A549 (cell line): ENCODE results near the gene TTC12. TPM values are rescaled to one million over a fixed set of nuclear protein-coding genes. Genes with fewer than 3 reads are reported as not detected.

Experiments
- ATAC-seq, 2 experiments: fragments of 200-7000 bp in 1 of 2; fragments of >200 bp in 1 of 2; cut with Nextera tagmentation in 1 of 2; cut with Tn5 transposase in 1 of 2; 3 replicates each; pipeline versions ENCODE4 v1.8.0 to v1.9.1; 2018 to 2020; ENCODE audit warnings: mild to moderate bottlenecking in 1 of 2, moderate library complexity in 1 of 2
- CTCF ChIA-PET: fragments of 300-600 bp; sonication (Branson Sonifier 250); formaldehyde crosslinking; extraction: SDS; loops from one replicate; lab custom pipeline; 2021; ENCODE audit warnings: antibody characterized with exemption, inconsistent platforms; lab: Yijun Ruan, JAX
- POLR2A ChIA-PET: fragments of 350-600 bp; formaldehyde crosslinking; extraction: SDS; loops from one replicate; lab custom pipeline; 2021; ENCODE audit warnings: antibody characterized with exemption, inconsistent platforms; lab: Yijun Ruan, JAX
- DNase-seq, 2 experiments: peaks; one replicate each; pipeline versions ENCODE4 v3.0.0 to v3.0.0-alpha.2; 2011 to 2016; ENCODE audit warnings: low read depth in 1 of 2, low spot score in 1 of 2
- FAIRE-seq: peaks from 2 replicates; lab custom pipeline; 2011; peaks lifted over from hg19 to GRCh38; lab: Jason Lieb, UNC
- H3K27ac ChIP-seq, 2 experiments: fragments of >200 bp; sonication (Bioruptor Twin); formaldehyde crosslinking; 3 replicates each; pipeline ENCODE4 v1.5.1; 2016 to 2017
- H3K4me1 ChIP-seq: fragments of >200 bp; sonication (Bioruptor Twin); formaldehyde crosslinking; 3 replicates; pipeline ENCODE4 v1.6.1; 2016
- H3K4me2 ChIP-seq: fragments of >200 bp; sonication (Bioruptor Twin); formaldehyde crosslinking; 3 replicates; pipeline ENCODE4 v1.6.1; 2016
- H3K4me3 ChIP-seq: fragments of >200 bp; sonication (Bioruptor Twin); formaldehyde crosslinking; 3 replicates; pipeline ENCODE4 v1.5.1; 2016
- H3K9me3 ChIP-seq: fragments of >200 bp; sonication (Bioruptor Twin); formaldehyde crosslinking; 3 replicates; pipeline ENCODE4 v1.6.1; 2016
- BHLHE40 ChIP-seq: IDR thresholded peaks from 2 replicates; pipeline ENCODE4 v1.6.1; 2012; ENCODE audit warnings: low read depth, low read length, inconsistent platforms
- CBX8 ChIP-seq: fragments of 200-600 bp; sonication (generic); IDR thresholded peaks from 2 replicates; pipeline ENCODE4 v1.6.1; 2016
- CEBPB ChIP-seq, 2 experiments: fragments of >200 bp in 1 of 2; sonication (Bioruptor Twin) in 1 of 2; formaldehyde crosslinking in 1 of 2; IDR thresholded peaks; 2 replicates each; pipeline ENCODE4 v1.6.1; 2012 to 2016
- CHD2 ChIP-seq: fragments of 150-350 bp; IDR thresholded peaks from 2 replicates; pipeline ENCODE4 v1.6.1; 2014; ENCODE audit warnings: low read length; ENCODE audit not compliant: partially characterized antibody
- ELK1 ChIP-seq: fragments of 150-350 bp; IDR thresholded peaks from 2 replicates; pipeline ENCODE4 v1.6.1; 2014; ENCODE audit warnings: low read depth, mild to moderate bottlenecking, low read length
- EP300 ChIP-seq, 2 experiments: fragments of >200 bp; sonication (Bioruptor Twin); formaldehyde crosslinking; IDR thresholded peaks; 2 replicates in 1 of 2; 3 replicates in 1 of 2; pipeline ENCODE4 v1.6.1; 2016 to 2017
- ESRRA ChIP-seq: fragments of 150-350 bp; IDR thresholded peaks from 2 replicates; pipeline ENCODE4 v1.6.1; 2014; ENCODE audit warnings: mild to moderate bottlenecking, low read length, borderline replicate concordance
- GATA3 ChIP-seq: IDR thresholded peaks from 2 replicates; pipeline ENCODE4 v1.6.1; 2012; ENCODE audit warnings: borderline replicate concordance
- HOXB13 ChIP-seq: fragments of 250-450 bp; sonication (Bioruptor Pico); IDR thresholded peaks from 2 replicates; pipeline ENCODE4 v1.5.0; 2020; ENCODE audit warnings: low read depth, mild to moderate bottlenecking, moderate library complexity
- JUN ChIP-seq, 2 experiments: fragments of >200 bp; sonication (Bioruptor Twin); formaldehyde crosslinking; IDR thresholded peaks; 2 replicates in 1 of 2; 3 replicates in 1 of 2; pipeline ENCODE4 v1.6.1; 2016 to 2017
- KDM5A ChIP-seq: fragments of 200-600 bp; sonication (generic); IDR thresholded peaks from 2 replicates; pipeline ENCODE4 v1.6.1; 2016; ENCODE audit warnings: antibody characterized with exemption, mild to moderate bottlenecking
- MAZ ChIP-seq: fragments of 150-350 bp; IDR thresholded peaks from 2 replicates; pipeline ENCODE4 v1.6.1; 2014; ENCODE audit warnings: antibody characterized with exemption, low read depth, low read length, borderline replicate concordance
- MYC ChIP-seq: IDR thresholded peaks from 2 replicates; pipeline ENCODE4 v1.6.1; 2012; ENCODE audit warnings: mild to moderate bottlenecking, inconsistent platforms, low read length, improper control_type of control experiment, borderline replicate concordance
- NFE2L2 ChIP-seq: fragments of 150-350 bp; conservative IDR thresholded peaks from 2 replicates; pipeline ENCODE4 v1.6.1; 2014; ENCODE audit warnings: low read length
- NPAS2 ChIP-seq: fragments of 250-450 bp; sonication (Bioruptor Pico); IDR thresholded peaks from 2 replicates; pipeline ENCODE4 v1.8.0; 2022; ENCODE audit warnings: mild to moderate bottlenecking, moderate library complexity, borderline replicate concordance
- RCOR1 ChIP-seq: fragments of 150-350 bp; IDR thresholded peaks from 2 replicates; pipeline ENCODE4 v1.6.1; 2014; ENCODE audit warnings: antibody characterized with exemption, low read length, low read depth
- REST ChIP-seq: fragments of 200-600 bp; sonication (generic); IDR thresholded peaks from 2 replicates; pipeline ENCODE4 v1.6.1; 2016; ENCODE audit warnings: antibody characterized with exemption, mild to moderate bottlenecking, moderate library complexity
- RFX5 ChIP-seq: fragments of 450-650 bp; IDR thresholded peaks from 2 replicates; pipeline ENCODE4 v1.7.1; 2014; ENCODE audit warnings: antibody characterized with exemption, mild to moderate bottlenecking, moderate library complexity
- SMC3 ChIP-seq: fragments of >200 bp; sonication (Bioruptor Twin); formaldehyde crosslinking; IDR thresholded peaks from 3 replicates; pipeline ENCODE4 v1.6.1; 2018; ENCODE audit warnings: inconsistent platforms
- TFCP2L1 ChIP-seq: fragments of 250-450 bp; sonication (Bioruptor Pico); IDR thresholded peaks from 2 replicates; pipeline ENCODE4 v1.5.0; 2021; ENCODE audit warnings: mild to moderate bottlenecking
- TP53 ChIP-seq: fragments of 250-450 bp; sonication (Bioruptor Pico); IDR thresholded peaks from 2 replicates; pipeline ENCODE4 v1.5.0; 2021; ENCODE audit warnings: mild to moderate bottlenecking, moderate library complexity
- ZNF302 ChIP-seq: fragments of 250-450 bp; sonication (Bioruptor Pico); IDR thresholded peaks from 2 replicates; pipeline ENCODE4 v1.9.0; 2021; ENCODE audit warnings: inconsistent platforms, mild to moderate bottlenecking, moderate library complexity
- WGBS: methylation state at CpG from one replicate; pipeline ENCODE4 v1.1.6; 2017; ENCODE audit errors: missing lambda C conversion rate; 5-methylcytosine and 5-hydroxymethylcytosine counted together
- polyA plus RNA-seq, 4 experiments: library from polyadenylated mRNA; depleted of rRNA in 3 of 4; stranded (reverse); fragments of >200 nt; fragmentation: RNase III in 1 of 4; extraction: RNeasy Plus Mini Kit Qiagen cat#74134 plus additional on column Dnase treatment in 1 of 4; gene quantifications; 2 replicates in 3 of 4; 3 replicates in 1 of 4; pipeline ENCODE4 v1.2.3, GENCODE V29; 2011 to 2017
- TF ChIP-seq, protein P1 (sequence below): fragments of >200 bp; sonication (Bioruptor Twin); formaldehyde crosslinking; IDR thresholded peaks from 3 replicates; pipeline ENCODE4 v1.5.1; 2016
- TF ChIP-seq, protein P2 (sequence below): IDR thresholded peaks from 2 replicates; pipeline ENCODE4 v1.6.1; 2012; ENCODE audit warnings: low read depth, borderline replicate concordance

The TTC12 gene
- polyA plus RNA-seq, 2 of the 4 experiments (the other 2 are of a cell fraction), result 5.9 to 13.5 TPM

DNA sequence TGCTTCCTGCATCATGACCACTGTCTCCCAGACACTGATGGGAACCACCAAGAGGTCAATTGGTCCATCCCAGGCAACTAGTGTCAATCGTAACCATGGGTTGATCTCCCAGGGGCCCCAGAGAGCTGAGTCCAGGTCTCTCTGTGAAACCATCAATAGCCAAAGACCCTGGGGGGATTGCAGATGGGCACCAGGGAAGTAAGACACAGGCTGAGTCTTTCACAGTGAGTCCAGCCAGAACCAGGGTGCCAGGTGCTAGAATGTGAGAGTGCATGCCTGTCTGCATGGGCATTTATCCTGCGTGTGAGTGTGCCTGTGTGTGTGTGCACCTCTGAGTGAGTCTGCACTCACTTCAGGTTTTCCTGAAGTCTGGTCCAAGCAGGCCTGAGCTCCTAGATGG is 45.3 kb upstream of the TTC12 start:
- H3K4me1 ChIP-seq, result no peaks in the 10 kb centered on the region
- H3K4me2 ChIP-seq, result no peak overlapping the region
- no peak overlapping the region for H3K27ac ChIP-seq
- FAIRE-seq, result no peak
- DNase-seq, result no peak
- POLR2A ChIA-PET, result no interaction called here
- WGBS, result no CpG with 5 or more reads among the region's 2 CpGs
- H3K4me3 ChIP-seq, result no peak overlapping the region
- TF ChIP-seq REST, result no peak
- TF ChIP-seq BHLHE40, result no peak
- TF ChIP-seq RCOR1, result no peak
- TF ChIP-seq NFE2L2, result no peak
- TF ChIP-seq SMC3, result no peak
- TF ChIP-seq RFX5, result no peak
- no peak for TF ChIP-seq MAZ
- TF ChIP-seq, protein P1, sequence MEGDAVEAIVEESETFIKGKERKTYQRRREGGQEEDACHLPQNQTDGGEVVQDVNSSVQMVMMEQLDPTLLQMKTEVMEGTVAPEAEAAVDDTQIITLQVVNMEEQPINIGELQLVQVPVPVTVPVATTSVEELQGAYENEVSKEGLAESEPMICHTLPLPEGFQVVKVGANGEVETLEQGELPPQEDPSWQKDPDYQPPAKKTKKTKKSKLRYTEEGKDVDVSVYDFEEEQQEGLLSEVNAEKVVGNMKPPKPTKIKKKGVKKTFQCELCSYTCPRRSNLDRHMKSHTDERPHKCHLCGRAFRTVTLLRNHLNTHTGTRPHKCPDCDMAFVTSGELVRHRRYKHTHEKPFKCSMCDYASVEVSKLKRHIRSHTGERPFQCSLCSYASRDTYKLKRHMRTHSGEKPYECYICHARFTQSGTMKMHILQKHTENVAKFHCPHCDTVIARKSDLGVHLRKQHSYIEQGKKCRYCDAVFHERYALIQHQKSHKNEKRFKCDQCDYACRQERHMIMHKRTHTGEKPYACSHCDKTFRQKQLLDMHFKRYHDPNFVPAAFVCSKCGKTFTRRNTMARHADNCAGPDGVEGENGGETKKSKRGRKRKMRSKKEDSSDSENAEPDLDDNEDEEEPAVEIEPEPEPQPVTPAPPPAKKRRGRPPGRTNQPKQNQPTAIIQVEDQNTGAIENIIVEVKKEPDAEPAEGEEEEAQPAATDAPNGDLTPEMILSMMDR, result no peak
- no peak for TF ChIP-seq NPAS2 (CRISPR knock-in tag)
- TF ChIP-seq ZNF302, result no peak
- TF ChIP-seq MYC, result no peak
- no peak for TF ChIP-seq HOXB13 (CRISPR knock-in tag)
- no peak for TF ChIP-seq ESRRA
- TF ChIP-seq CHD2, result no peak
- TF ChIP-seq, all 56 proteins: peak for 0
- no peaks in the 10 kb centered on the region for H3K9me3 ChIP-seq
- no peak for ATAC-seq
- CTCF ChIA-PET, result interaction anchor here (1.2 kb wide), 1 partner anchor 15 kb away, joined by 4 read pairs; no protein-coding TSS in a partner anchor

DNA sequence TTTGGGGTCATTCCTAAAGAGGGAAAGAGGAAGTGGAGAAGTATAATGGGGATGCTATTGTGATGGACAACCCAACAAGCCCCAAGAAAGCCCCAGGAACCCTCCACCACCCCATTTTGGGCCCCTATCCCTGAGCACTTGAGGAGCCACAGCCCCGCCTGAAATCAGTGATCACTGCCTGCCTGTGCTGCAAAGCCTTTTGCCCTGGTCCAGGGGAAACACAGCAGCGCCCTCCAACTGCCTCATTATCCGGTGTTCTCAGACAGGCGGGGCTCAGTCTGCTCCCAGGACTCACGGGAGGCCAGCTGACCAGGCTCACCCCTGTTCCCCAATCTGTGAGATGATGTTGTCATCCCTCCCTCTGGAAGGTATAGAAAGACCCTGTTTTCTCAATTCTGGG is 44.7 kb upstream of the TTC12 start:
- ATAC-seq (no peak), DNase-seq (no peak), FAIRE-seq (no peak)
- no peak overlapping the region for H3K4me3 ChIP-seq
- no peak overlapping the region for H3K27ac ChIP-seq
- no peak overlapping the region for H3K4me2 ChIP-seq
- no peaks in the 10 kb centered on the region for H3K4me1 ChIP-seq
- no peaks in the 10 kb centered on the region for H3K9me3 ChIP-seq
- ChIA-PET POLR2A (no interaction called here), CTCF (no interaction called here)
- WGBS, result 31% methylated on average over 4 of the region's 5 CpGs
- TF ChIP-seq ZNF302 (no peak), CHD2 (no peak), CBX8 (no peak), TP53 (CRISPR knock-in tag) (no peak), KDM5A (no peak), CEBPB (IDR thresholded peaks at IDR 0.05) (no peak), SMC3 (no peak), ELK1 (no peak), RCOR1 (no peak), MAZ (no peak), TFCP2L1 (CRISPR knock-in tag) (no peak), EP300 (IDR thresholded peaks at IDR 0.05) (no peak), GATA3 (no peak), JUN (IDR thresholded peaks at IDR 0.05) (no peak), RFX5 (no peak)
- TF ChIP-seq, protein P2, sequence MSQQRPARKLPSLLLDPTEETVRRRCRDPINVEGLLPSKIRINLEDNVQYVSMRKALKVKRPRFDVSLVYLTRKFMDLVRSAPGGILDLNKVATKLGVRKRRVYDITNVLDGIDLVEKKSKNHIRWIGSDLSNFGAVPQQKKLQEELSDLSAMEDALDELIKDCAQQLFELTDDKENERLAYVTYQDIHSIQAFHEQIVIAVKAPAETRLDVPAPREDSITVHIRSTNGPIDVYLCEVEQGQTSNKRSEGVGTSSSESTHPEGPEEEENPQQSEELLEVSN, result no peak
